Stimulated activated CD4-positive, alpha-beta T cell treated with anti-CD3 and anti-CD28 coated beads, Interleukin-4, amount 100 ng/mL, for 1 hour (primary cell): Measurements from ENCODE around the gene C2orf42.
A peak's percentile ranks its signal among the peaks of the same experiment; 100 is the strongest.
"Not testable (repeated sequence)": the region's sequence is repeated elsewhere in the genome, so short reads cannot be mapped to it uniquely, and the experiment has no call there.

ENCODE experiments used
- DNase-seq: peaks from one replicate; pipeline ENCODE4 v3.0.0-alpha.2; 2020

C2orf42 gene

DNA sequence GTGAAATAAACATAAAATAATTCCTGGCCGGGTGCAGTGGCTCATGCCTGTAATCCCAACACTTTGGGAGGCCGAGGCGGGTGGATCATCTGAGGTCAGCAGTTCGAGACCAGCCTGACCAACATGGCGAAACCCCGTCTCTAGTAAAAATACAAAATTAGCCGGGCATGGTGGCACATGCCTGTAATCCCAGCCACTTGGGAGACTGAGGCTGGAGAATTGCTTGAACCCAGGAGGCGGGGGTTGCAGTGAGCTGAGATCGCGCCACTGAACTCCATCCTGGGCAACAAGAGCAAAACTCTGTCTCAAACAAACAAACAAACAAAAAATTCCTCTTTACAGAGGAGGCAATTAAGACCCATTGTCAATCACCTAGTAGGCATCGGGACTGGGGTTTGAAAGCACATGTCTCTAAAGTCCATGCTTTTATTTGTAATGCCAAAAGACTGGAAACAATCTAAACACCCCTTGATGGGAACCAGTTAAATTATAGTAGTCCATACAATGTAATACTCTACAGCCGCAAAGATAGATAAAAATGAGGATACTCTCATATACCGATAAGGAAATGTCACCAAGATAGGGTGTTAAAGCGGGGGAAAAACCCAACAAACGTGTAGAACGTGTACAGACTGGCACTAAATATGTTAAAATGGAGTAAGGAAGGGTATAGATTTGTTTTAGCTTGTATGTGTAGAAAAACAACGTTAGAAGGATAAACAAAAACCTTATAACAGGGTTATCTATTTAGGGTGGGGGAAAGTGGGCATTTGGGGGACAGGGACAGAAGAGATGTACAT, 59.3 kb downstream of the C2orf42 start:
- not testable (repeated sequence) for DNase-seq

DNA sequence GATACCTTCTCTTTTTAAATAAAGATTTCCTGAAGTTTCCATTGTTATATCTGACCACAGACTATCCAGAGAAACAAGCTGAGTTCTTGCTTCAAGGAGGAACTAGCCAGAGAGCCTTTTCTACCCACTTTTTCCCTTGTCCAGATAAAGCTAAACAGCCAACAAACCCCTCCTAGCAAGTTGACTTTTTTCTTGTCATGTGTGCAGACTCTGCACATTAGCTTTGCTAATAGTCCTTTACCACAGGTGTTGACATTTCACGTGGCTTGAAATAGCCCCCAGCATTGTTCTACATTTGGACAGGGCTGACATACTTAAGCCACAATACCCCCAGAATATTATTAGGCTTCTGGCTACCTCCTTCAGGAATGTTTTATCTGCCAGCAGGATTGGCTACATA, 62.8 kb downstream of the C2orf42 start:
- no peak for DNase-seq

DNA sequence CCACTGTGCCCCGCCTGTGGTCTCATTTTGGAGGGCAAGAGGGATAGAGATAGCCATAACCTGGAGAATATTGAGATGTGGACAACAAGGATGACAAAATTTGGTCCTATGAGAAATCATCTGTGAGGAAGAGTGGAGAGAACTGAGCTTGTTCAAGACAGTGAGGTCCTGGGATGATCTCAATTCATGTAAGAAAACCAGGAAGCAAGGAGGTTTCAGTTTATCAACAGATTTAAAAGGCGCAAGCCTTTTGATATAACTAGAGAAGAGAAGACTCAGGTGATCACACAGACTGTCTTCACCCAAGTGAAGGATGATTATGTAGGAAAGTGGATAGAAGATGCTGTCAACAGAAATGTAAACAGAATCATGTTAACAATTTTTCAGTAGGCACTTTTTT, 64.4 kb downstream of the C2orf42 start:
- no peak for DNase-seq

DNA sequence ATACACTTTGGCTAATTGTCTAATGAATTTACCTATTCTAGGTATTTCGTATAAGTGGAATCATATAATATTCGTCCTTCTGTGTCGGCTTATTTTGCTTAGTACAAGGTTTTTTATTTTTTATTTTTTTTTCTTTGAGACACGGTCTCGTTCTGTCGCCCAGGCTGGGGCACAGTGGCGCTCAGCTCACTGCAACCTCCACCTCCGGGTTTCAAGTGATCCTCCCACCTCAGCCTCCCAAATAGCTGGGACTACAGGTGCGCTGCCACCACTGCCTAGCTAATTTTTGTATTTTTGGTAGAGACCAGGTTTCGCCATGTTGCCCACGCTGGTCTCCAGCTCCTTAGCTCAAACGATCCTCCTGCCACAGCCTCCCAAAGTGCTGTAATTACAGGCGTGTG, 65.3 kb downstream of the C2orf42 start:
- no peak for DNase-seq

DNA sequence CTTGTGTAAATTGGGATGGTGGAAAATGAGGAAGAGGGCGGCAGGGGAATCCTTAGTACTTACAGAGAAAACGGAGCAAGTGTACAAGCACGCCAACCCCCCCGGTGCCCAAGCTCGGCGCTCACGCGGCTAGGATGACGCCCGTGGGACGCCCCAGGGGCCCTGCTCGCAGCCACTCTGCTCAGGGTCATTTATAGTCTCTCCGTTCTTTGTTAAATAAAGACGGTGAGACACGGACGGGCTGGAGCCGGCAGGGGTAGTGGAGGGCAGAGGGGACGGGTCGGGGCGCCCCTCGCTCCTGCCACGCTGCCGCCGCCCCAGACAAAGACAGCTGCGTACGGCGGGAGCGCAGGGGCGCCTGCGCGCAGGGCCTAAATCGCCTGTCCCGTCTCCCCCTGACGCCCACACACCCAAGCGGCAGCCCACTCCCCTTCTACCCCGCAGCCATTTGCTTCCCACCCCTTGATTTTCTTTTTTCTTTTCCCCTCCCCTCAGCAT, 65.8 kb downstream of the C2orf42 start:
- peak; percentile 68 for DNase-seq

DNA sequence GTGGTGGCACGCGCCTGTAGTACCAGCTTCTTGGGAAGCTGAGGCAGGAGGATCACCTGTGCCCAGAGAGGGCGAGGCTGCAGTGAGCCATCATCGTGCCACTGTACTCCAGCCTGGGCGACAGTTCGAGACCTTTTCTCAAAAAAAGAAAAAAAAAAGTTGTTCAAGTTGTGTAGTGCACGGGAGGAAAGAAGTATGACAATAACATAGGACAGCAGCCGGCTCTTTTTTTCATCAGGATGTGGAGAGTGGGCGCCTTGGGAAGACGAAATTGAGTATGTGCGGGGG, 67.0 kb downstream of the C2orf42 start:
- DNase-seq: no peak

DNA sequence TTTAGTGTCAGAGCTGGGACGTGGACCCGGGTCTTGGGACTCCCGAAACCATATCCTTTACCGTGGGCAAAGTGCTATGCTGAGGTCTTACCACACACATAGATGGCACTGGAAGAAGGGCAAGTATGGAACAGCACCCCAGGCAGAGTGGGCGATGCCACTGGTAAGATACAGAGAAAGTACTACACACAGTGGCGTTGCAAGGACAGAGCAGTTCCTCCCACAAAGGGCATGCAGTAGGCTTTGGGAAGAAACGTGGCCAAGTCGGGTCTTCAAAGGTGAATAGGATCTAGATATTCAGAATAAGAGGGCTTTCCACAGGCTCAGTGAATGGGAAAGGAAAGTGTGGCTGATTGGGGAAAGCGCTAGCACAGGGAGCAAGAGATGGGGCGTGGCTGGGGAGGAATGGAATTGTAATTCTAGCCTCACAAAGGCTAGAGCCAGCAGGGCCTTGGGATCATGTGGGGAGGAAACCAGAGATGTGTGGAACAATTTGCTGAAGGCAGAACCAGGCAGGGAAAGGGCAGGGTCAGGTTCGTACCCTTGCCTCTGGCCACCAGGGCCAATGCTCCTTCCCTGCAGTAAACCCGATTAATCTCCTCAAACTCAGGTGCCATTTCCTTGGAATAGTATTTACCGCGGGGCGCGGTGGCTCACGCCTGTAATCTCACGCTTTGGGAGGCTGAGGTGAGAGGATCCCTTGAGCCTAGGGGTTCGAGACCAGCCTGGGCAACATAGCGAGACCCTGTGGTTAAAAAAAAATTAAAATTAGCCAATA, 67.6 kb downstream of the C2orf42 start:
- DNase-seq: no peak

DNA sequence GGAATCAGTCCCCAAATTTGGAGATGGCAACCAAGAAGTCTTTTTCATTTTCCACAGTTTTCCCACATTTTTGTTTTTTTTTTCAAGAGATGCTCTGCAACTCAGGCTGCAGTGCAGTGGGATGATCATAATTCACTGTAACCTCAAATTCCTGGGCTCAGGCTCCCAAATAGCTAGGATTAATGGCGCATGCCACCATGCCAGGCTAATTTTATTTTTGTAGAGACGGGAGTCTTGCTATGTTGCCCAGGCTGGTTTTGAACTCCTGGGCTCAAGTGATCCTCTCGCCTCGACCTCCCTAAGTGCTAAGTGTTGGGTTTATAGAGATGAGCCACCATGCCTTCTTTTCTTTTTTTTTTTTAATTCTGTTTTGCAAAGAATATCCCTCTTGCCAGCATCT, 68.3 kb downstream of the C2orf42 start:
- no peak for DNase-seq

DNA sequence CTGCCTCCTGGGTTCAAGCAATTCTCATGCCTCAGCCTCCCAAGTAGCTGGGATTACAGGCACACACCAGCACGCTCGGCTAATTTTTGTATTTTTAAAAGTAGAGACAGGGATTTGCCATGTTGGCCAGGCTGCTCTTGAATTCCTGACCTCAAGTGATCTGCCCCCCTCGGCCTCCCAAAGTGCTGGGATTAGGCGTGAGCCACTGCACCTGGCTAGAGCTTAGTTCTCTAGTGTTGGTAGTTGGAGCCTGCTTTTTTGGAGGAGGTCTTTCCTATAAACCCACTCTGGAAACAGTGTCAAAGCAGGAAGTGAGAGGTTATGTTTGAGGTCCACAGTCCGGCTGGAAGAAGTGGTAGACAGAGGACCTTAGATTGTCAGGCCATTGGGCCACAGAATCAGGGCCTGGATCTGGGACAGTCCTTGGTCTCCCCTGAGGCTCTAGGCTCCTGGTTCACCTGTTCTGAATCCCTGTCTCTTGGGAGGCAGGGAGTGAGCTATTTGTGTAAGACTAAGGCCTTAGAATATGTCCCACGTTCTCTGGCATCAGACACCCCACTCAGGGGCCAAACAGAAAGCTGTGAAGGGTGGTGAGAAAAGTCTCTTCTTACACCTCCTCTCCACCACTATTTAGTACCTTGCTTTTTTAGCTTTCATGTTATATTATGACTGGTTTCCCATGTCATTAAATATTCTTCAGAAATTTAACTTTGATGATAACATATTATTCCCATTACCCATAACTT, 69.0 kb downstream of the C2orf42 start:
- DNase-seq: no peak

DNA sequence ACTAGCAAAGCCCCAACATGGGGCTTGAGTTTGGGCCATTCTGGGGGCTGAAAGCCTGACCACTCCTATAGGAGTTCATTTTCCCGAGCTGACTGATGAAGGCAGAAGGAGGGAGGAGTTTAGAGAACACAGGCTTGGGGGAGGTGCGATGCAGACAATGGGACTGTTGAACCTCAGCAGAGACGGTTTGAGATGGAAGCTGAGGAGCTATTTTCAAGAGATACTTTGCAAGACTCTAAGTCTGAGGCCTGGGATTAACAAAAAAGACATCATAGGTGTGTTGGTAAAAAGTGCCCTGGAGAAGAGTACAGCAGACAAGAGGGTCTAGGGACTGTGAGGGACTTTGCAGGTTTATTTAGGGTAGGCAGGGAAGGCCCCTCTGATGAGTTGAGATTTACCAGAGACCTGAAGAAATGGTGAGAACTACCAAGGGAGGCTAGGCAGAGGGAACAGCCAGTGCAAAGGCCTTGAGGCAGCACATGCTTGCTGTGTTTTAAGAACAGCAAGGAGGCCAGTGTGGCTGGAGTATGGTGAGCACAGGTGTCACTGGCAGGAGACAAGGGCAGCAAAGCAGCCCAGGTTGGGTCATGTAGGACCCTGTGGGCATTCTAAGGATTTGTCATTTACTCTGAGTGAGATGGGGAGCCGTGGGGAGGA, 71.9 kb downstream of the C2orf42 start:
- no peak for DNase-seq

DNA sequence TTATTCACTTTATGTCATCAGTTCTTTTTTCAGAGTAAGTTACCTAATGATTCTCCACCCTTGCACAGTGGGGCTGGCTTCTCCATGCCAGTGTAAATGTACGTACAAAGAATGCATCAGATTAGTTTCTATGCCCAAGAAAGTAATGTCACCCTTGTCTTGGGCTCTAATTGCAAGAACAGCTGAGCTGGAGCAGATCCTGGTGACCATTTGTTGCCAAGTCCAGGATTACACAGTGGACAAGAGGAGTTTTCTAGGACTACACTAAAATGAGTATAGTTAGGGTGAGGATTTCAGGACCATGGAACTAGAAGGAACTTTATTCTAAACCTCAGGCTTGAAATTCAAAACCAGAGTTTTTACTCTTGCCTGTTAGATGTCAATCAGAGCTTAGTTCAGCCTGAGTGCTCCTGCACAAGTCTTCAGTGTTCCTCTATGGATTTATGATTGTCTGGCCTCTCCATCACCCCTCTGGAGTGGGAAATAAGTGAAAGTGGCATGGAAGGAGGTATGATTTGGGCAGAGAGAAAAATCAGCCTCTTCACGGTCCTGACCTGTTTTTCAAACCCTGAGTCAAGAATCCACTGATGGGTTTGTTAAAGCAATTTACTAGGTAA, 73.8 kb downstream of the C2orf42 start:
- DNase-seq: no peak

DNA sequence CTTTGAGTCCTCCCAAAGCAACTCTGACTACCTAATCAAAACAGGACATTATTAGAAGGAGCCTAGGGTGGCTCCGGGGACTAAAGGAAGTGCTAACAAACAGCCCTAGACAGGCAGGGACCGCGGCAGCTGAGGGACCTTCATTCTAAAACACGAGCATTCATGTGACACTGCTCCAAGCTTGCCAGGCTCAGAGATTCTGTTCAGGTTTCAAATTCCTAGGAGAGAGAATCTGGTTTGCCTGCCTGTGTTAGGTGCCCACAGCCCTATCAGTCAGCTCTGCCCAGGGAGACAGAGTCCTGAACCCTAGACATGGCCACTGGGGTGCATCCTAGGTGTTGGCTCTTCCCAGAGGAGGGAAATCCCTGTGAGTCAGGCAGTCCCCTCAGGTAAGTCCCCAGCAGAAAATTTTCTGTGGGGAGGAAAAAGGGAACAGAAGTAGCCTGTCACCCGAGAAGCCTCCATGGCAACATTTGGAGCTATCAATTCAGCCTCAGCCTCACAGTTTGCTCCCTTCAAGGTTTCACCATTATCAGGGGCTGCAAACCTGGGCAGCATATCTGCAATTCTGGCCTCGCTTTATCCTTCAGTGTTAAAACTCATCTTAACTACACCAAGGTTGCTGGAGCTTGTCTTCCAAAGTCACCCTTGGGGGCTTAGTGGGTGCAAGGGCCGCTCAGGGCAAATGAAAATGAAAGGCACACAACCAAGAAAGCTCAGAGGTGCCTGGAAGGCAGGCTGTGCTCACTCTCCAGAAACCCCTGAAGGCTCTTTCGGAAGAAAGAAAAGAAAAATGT, 75.0 kb downstream of the C2orf42 start:
- DNase-seq: no peak

DNA sequence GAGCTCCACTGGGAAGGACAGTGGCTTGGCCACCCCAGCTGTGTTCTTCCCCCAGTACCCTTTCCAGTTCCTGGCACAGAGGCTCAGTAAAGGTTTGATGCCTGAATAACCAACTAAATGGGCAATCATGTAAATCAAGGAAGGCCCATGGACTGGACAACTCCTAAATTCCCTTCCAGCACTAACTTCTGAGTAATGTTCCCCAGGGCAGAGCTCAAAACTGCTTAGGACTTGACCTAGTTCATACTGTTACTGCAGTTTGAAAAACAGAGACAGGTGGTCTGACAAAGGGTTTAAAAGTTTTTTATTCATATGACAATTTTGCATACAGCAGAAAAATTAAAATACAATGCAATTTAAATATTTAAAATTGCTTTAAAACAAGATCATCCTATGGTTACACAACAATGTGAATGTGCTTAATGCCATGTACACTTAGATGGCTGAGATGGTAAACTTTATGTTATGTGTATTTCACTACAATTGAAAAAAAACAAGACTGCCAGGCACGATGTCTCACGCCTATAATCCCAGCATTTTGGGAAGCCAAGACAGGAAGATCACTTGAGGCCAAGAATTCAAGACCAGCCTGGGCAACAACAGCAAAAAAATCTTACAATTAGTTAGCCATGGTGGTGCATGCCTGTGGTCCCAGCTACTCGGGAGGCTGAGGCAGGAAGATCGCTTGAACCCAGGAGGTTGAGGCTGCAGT, 77.3 kb downstream of the C2orf42 start:
- no peak for DNase-seq

DNA sequence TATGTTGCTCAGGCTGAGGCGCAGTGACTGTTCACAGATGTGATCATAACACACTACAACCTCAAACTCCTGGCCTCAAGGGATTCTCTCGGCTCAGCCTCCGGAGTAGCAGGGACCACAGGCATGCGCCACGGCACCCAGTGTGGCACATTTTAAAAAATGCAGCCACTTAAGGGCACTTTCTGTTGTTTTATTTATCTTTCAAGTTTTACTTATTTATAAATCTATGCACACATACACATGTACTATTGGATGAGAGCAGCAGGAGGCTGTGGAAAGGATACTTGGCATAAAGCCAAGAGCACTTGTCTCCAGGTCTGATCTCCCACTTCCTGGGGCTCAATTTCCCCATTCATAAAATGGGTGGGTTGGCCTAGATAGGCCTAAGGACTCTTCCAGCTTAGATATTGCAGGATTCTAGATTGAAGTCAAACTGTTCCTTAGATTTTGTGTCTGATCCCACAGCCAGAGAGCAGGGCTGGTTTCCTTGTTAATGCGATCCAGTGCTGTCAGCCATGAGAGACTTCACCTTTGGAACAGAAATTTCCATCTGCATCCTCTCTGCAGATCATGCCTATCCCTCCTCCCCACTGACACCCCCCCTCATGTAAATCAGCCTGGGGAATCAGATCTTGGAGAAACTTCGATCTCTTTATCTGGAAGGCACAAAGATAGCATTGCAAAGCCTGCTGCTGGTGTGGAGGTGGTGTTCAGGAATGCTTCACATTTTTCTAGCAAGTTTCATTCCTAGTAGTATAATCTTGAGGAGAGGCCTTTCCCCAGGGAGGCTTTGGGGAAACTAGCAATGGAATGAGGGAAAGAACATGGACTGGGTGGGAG, 78.8 kb downstream of the C2orf42 start:
- no peak for DNase-seq

DNA sequence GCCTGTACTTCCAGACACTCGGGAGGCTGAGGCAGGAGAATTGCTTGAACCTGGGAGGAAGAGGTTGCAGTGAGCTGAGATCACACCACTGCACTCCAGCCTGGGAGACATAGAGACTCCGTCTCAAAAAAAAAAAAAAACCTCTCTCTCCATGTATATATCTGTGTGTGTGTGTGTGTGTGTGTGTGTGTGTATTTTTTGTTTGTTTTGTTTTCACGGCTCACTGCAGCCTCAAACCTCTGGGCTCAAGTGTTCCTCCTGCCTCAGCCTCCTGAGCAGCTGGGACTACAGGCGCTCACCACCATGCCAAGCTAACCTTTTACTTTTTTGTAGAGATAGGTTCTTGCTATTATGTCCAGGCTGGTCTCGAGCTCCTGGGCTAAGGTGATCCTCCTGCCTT, 80.4 kb downstream of the C2orf42 start:
- not testable (repeated sequence) for DNase-seq

DNA sequence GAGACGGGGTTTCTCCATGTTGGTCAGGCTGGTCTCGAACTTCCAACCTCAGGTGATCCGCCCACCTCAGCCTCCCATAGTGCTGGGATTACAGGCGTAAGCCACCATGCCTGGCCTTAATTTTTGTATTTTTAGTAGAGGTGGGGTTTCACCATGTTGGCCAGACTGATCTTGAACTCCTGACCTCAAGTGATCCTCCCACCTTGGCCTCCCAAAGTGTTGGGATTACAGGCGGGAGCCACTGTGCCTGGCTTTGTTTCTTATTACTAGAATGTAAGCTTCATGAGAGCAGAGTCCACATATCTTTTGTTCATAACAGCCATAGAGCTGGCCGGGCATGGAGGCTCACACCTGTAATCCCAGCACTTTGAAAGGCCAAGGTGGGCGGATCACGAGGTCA, 84.7 kb downstream of the C2orf42 start:
- DNase-seq: not testable (repeated sequence)

DNA sequence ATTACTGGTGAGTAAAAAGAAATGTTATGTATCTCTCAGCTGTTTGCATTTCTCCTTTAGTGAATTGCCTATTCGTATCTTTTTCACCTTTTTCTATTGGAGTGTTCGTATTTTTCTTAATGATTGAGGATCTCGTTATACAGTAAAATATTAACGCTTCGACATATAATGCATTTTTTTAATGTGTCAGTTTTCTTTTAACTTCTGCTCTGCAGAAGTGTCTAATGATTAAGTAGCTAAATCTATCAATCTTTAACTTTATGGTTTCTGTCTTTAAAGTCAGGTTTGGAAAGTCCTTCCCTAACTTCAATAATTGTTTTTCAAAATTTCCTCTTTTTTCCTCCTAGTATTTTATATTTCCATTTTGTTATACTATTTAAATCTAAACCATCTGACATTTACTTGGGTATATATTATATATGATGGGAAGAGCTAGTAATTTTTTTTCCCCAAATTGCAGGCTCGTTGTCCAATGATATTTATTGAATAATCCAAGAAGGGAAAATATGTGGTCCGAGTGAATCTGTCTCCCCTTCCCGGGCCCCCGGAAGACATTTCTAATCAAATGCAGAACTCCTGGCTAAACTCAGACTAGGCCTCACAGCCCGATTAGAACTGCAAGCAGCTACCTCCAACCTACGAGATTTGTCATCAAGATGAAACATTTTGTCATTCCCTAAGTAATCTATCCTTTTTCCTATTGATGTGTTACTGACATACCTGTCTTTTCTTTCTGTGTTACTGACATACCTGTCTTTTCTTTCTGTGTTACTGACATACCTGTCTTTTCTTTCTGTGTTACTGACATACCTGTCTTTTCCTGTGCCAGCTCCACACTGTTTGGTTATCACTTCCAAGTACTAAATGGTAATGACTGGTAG, 86.3 kb downstream of the C2orf42 start:
- DNase-seq: peak; percentile 25

DNA sequence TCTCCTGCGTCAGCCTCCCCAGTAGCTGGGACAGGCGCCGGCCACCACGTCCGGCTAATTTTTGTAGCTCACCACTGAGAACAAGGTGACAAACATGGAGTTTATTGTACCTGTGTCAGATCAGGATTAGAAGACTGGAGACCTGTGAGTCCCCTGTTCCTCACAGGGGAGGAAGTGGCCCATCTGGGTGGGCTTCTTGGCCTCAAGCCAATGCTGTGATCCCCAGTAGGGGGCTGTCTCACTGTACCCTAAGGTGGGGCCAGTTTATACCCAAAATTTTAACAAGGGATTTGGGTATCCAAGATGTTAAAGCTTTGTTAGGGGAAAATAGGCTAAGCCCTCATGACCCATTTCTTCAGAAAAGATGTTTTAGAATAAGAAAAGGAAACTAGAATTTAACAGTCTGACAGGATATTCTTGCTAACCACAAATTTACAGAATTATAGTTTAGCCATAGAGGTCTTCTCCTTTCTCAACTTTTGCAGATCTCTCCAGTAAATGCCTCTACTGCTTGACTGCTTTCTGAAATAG, 87.2 kb downstream of the C2orf42 start:
- no peak for DNase-seq
